Right kidney (tissue), 9 donors: ENCODE results near the gene TBC1D24.
A peak's percentile ranks its signal among the peaks of the same experiment; 100 is the strongest.
"Not testable (repeated sequence)": the region's sequence is repeated elsewhere in the genome, so short reads cannot be mapped to it uniquely, and the experiment has no call there.

Experiments
- DNase-seq: peaks from one replicate; pipeline ENCODE4 v3.0.0-alpha.2; 2016
- long read RNA-seq, 8 donors: transcript quantifications; one replicate each; lab custom pipeline, GENCODE V29; 2026

The TBC1D24 gene
- long read RNA-seq, donor 1, partial matches to known transcripts: 0 of 1 reads
- long read RNA-seq, donor 1, other reads (novel, unspliced or antisense): 0 of 1 reads
- long read RNA-seq, donor 2: 0 reads
- long read RNA-seq, donor 3: 0 reads
- long read RNA-seq, donor 4, partial matches to known transcripts: 0 of 1 reads
- long read RNA-seq, donor 4, other reads (novel, unspliced or antisense): 0 of 1 reads
- long read RNA-seq, donor 5, full-length matches to known transcripts: 1 of 1 reads
- long read RNA-seq, donor 5, partial matches to known transcripts: 0 of 1 reads
- long read RNA-seq, donor 5, other reads (novel, unspliced or antisense): 0 of 1 reads
- long read RNA-seq, donor 6: 0 reads
- long read RNA-seq, donor 7: 0 reads
- long read RNA-seq, donor 8, full-length matches to known transcripts: 1 of 1 reads
- long read RNA-seq, donor 8, partial matches to known transcripts: 0 of 1 reads
- long read RNA-seq, donor 8, other reads (novel, unspliced or antisense): 0 of 1 reads

DNA sequence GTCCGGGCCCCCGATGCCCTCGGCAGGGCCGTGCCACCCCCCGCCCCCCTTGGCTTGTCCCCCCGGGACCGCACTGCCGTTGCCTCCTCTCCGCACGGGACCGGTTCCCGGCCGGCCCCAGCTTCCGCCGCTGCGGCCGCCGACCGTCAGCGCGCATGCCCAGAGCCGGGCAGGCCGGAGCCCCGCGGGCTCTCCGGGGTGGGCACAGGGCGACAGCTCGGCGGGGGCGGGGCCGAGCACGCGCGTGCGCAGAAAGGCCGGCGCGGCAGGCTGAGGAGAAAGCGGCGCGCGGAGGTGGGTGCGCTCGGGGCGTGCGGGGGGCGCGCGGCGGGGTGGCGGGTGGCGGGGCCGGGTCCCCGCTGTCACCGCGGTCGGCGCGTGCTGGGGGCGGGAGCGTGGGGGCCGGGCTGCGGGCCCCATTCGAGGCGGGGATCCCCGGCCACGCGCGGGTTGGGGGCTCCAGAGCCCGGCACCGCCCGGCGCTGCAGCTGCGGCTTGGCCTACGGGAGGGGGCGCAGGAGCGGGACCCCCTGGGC, at the start of gene TBC1D24:
Gene TBC1D24, plus strand, starts transcription at position 251 of the 536 bp plus-strand sequence. CDS start 21,022 bp downstream, outside the sequence.
- DNase-seq: peak; percentile 42

DNA sequence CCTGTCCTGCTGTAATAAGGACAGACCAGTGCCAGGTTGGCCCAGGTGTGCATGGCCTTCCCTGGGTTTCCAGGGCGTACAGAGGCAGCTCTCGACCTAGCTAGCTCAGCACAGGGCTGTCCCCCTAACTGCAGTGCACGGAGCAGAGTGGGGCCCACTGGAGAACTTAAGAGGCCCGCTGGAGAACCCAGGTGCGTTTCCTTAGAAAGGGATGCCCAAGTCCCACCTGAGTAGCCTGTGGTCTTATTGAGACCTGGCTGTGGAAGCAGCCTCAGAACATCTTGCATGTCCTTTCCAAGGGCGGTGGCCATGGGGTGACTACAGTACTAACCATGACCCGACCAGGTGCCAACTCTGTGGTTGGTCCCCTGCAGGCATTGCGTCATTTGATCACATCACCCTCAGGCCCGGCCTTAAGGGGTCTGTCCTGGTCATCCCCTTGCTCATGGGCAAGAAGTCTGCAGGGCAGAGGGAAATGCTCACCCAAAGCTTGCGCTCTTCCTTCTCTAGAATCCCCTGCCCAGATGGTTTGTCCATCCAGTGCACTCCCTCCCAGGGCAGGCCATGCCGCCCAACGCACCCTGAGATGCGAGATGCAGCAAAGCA, 49.0 kb upstream of the TBC1D24 start:
- no peak for DNase-seq

DNA sequence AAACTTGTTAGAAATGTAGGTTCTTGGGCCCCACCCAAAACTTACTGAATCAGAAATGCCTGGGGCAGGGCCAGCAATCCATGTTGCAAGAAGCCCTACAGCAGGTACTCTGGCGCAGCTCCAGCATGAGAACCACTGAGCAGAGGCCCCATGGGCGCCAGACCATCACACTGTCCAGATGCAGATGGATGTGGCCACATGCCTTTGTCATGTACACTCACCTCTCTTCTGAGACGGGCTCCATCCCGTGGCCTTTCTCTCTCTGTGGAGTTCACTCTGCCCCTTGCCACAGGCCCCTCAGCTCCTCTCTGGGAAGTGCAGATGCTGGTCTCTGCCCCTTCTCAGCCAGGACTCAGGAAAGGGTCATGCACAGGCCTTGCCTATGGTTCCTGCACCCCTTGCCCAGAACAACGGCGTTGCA, 48.0 kb upstream of the TBC1D24 start:
- no peak for DNase-seq

DNA sequence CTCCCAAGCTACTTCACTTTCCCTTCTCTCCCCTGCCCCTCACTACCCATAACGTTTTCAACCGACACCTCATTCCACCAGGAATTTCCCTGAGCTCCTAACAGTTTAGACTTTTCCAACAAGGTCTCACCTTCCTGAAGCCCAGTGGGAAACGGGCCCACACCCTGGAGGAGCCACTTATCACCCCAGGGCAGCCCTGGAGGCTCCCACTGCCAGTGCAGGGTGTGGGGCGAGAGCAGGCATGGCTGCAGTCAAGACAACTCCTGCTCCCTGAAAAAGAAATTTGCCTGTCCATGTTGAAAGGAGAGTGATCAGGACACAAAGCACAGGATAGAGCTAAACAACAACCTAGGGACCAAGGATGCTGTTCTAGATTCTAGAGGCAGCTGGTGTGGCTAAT, 47.4 kb upstream of the TBC1D24 start:
- DNase-seq: no peak

DNA sequence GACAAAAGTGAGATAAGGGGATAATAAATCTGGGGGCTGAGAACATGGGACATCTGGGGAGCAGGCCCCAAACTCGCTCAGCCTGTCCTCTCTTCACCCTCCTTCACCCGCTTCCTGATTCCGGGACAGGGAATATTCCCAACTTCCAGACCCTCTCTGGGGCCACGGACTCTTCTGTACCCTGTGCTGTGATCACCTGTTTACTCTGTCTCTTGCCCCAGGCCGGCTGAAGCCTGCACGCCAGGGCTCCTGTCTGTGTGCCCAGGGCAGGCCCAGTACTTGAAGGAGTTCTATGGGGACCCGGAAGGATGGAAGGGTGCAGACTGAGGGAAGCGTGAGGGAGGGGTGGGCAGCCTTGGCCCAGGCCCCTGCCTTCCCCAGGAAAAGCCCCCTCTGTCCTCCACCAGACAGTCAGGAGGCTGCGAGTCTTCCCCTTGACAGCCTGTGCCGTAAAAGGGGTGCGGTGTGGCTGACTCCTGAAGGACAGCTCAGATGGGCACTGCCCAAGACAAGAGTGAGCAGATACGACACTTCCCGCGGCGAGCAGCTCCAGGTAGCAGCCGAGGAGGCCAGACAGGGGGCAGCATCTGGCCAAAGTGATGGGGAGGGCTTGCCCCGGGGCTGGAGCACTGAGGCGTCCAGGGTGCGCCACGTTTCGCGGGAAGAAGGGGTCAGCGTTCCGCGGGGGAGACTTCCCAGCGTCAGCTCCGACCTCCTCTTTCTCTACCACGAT, 46.7 kb upstream of the TBC1D24 start:
- no peak for DNase-seq

DNA sequence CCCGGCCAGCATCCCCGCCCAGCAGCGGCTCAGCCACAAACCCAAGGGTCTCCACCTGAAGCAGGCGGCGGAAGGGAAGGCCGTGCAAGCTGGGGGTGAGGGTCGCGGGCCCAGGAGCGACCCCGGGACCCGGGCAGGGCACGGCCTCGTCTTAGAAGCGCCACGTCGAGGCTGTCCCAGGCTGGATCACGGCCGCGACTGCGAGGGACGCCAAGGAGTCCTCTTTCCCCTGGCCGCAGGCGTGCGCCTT, 46.2 kb upstream of the TBC1D24 start:
- no peak for DNase-seq

GRCh38 chr16:2429034-2429770, 45.7 kb upstream of the TBC1D24 start, which contains the start of gene CCNF:
TSS of gene CCNF (plus strand) at chr16:2429447. CDS start at chr16:2429482, 35 bp downstream.
- DNase-seq: peak; percentile 97

DNA sequence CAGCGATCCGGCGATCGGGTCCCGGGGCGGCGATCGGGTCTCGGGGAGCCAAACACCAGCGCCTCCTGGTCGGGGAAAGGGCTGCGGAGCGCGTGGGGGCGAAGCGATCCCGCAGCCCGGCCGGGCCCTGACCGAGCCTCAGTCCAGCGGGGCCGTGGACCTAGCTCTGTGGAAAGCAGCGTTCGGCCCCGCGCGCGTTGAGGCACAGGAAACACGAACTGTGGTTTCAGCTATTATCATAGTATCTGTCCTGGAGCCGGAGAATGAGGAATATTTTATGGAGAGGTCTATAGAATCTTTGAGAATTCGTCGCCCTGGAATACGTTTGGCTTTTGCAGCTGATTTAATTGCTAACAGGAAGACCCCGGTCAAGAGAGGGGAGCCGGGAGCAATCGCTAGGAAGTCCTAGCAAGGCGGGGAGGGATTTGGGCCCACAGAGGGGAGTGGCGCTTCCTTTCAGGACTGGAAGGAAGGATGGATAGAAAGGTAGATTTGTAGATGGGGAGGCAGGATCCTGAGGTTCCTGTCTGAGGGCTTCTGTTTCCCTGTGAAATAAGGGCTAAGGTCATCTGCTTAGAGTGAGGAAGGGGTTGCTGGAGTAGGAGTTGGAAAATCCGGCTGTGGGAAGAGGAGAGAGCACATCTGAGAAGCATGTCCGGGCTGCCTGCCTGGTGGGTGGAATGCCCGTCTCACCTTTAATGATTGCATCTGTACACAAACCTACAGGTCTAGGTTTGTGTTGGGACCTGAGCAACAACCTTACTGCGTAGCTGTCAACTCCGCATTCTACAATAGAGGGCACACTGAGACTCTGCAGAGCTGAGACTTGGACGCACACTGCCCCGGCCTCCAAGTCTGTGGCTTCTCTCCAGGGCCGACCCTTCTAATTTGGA, 44.9 kb upstream of the TBC1D24 start:
- no peak for DNase-seq

DNA sequence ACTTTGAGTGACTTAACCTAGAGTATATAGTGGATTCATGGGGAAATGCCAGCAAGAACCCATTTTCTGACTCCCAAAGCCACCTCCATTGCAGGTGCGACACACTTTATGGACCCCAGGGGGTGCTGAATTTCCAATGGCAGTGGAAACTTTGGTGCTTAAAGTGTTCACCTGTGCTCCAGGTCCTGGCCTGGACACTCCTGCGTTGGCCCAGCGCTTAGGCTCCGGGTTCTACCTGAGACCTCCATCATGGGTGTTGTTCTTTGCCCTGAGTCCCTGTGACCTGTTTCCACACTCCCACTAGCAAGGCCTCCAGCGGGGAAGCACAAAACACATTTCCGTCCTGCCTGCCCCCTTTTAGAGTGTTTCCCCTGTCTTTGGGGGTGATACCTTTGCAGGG, 42.6 kb upstream of the TBC1D24 start:
- no peak for DNase-seq

- no peak for DNase-seq
Observed at GRCh38 chr16:2432801-2433505, 42.0 kb upstream of the TBC1D24 start.

GRCh38 chr16:2435236-2435635, 39.7 kb upstream of the TBC1D24 start:
- not testable (repeated sequence) for DNase-seq

DNA sequence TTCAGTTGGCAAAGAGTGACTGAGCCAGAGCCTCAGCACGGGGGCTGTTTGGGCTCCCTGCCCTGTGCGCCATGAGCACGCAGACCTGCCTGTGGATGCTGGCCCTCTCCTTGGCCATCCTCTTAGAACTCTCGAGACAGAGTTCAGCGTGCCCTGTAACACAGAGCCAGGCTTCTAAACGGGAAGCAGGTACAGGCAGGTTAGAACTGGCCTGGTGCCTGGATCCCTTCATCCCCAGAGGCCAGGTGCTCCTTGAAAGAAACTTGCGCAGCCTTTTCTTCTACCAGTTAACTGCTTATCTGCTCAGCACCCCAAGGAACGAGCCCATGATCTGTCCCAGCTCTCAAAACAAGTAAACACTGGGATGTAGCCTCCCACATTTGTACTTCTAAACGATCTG, 38.8 kb upstream of the TBC1D24 start:
- no peak for DNase-seq

- no peak for DNase-seq
Observed at GRCh38 chr16:2437032-2437790, 37.7 kb upstream of the TBC1D24 start.

DNA sequence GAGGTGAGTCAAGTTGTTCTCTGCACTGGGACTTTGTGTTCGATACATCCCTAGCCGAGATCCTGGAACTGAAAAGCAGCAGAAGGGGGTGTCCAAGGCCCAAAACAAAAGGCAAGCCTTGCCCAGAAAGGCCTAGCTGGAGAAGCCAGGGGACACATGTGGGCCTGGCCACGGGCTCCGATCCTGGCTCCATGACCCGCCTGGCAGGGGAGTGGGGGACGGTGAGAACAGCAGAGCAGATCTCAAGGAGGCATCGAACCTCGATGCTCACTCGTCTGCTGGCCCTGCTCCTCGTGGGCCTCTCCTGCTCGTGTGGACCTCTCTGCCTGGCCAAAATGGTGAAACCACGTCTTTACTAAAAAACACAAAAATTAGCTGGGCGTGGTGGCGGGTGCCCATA, 36.8 kb upstream of the TBC1D24 start:
- no peak for DNase-seq

GRCh38 chr16:2439598-2439997, 35.3 kb upstream of the TBC1D24 start:
- DNase-seq: no peak

DNA sequence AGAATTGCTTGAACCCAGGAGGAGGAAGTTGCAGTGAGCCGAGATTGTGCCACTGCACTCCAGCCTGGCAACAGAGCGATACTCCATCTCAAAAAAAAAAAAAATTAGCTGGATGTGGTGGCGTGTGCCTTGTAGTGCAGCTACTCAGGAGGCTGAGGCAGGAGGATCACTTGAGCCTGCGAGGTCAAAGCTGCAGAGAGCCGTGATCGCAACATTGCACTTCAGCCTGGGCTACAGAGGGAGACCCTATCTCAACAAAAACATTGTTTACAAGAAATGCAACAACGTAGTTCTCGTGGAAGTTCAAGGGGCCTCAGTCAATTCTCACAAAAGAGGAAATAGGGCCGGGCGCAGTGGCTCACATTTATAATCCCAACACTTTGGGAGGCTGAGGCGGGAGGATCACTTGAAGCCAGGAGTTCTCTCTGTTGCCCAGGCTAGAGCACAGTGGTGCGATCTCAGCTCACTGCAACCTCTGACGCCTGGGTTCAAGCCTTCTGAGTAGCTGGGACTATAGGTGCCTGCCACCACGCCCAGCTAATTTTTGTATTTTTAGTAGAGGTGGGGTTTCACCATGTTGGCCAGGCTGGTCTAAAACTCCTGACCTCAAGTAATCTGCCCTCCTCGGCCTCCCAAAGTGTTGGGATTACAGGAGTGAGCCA, 33.7 kb upstream of the TBC1D24 start:
- DNase-seq: not testable (repeated sequence)

DNA sequence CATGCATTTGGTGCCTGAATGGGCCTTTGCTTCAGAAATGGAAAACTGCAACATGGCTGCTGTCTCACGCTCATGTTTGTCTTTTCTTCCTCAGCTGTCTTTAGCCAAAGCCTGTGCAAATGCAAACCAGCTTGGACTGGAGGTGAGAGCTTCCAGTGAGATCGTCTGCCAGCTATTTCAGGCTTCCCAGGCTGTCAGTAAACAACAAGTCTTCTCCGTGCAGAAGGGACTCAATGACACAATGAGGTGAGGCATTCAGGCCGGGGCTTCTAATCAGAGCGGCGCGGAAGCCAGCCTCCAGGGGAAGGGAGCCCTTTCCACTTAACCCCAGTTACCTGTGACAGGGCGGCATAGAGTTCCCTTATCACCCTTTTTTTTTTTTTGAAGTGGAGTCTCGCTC, 31.4 kb upstream of the TBC1D24 start:
- no peak for DNase-seq

DNA sequence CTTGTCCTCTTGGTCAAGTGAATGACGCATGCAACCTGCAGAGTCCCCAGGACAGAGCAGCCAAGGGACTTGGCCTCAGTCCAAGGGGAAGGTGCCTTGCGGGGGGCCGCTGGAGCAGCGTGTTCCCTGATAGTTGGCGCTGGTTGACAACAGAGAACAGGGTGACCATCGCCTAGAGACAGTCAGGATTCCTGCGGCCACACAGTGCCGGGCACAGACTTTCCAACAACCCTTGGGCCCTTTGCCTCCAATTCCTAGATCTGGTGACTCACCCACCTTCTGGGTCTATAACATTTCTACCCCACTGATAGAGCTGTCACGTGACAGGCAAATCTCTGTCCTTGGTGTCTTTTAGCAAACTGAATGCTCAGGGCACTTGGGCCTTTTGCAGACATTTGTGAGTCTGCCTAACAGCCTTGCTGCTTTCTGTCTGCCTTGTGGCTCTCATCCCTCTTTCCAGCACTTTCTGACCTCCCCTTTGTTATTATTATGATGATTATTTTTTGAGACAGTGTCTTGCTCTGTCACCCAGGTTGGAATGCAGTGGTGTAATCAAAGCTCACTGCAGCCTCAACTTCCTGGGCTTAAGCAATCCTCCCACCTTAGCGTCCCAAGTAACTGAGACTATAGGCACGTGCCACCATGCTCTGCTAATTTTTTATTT, 26.9 kb upstream of the TBC1D24 start:
- DNase-seq: no peak

DNA sequence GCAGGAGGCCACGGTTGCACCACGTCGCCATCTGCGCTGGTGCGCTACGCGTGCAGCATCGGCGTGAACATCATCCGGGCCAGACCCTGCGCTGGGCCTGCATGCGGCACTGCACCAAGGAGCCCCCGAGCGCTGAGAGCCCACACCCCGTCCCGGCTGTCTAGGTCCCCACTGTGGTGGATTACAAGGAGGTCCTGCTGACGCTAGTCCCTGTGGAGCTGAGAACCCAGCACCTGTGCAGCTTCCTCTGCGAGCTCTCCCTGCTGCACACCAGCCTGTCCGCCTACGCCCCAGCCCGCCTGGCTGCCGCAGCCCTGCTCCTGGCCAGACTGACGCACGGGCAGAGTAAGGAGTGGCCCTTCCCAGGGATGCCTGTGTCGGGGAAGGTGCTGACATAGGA, 25.8 kb upstream of the TBC1D24 start:
- DNase-seq: no peak
